ENCODE measurements around the gene BRF1.

DNA sequence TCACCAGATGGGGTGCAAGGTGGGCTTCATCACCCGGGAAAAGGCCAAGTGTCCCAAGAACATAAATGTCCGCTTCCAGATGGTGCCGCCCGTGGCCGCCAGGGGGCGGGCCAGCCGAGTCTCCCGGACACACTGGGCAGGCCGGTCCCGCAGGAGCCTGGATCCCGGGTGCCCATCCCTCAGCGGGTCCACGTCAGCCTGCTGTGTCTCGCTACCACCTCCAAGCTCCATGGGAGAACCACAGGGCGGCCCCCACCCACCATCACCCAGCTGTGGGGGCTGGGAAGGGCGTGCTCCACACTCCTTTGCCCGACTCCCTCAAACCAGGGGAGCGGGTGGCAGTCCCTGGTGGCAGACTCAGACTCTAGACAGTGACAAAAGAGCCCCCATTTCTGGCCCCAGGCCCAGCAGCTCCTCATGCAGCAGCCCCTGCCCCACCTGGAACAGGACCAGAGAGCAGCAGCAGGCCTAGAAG is 97.7 kb downstream of the BRF1 start:
- TF ChIP-seq, protein P1, sequence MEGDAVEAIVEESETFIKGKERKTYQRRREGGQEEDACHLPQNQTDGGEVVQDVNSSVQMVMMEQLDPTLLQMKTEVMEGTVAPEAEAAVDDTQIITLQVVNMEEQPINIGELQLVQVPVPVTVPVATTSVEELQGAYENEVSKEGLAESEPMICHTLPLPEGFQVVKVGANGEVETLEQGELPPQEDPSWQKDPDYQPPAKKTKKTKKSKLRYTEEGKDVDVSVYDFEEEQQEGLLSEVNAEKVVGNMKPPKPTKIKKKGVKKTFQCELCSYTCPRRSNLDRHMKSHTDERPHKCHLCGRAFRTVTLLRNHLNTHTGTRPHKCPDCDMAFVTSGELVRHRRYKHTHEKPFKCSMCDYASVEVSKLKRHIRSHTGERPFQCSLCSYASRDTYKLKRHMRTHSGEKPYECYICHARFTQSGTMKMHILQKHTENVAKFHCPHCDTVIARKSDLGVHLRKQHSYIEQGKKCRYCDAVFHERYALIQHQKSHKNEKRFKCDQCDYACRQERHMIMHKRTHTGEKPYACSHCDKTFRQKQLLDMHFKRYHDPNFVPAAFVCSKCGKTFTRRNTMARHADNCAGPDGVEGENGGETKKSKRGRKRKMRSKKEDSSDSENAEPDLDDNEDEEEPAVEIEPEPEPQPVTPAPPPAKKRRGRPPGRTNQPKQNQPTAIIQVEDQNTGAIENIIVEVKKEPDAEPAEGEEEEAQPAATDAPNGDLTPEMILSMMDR (IDR thresholded peaks at IDR 0.05; ENCODE audit: control extremely low read depth in 1 of 3, insufficient read depth in 1 of 3, low read depth in 1 of 3, low read length in 3 of 3), result peak in 2 of 3 experiments; percentile 84 to 85; a peak in 3 of 4 replicates
- no peak for TF ChIP-seq POLR2A (IDR thresholded peaks at IDR 0.05; ENCODE audit: control extremely low read depth in 1 of 2, low read depth in 2 of 2, low read length in 2 of 2)
